Smooth muscle cell (in vitro differentiated cells): ENCODE data around the gene AVPR1A. TPM values are rescaled to one million over a fixed set of nuclear protein-coding genes. Genes with fewer than 3 reads are reported as not detected.
A peak's percentile ranks its signal among the peaks of the same experiment; 100 is the strongest.

Experiments used
- DNase-seq: peaks from one replicate; lab custom pipeline; 2025; ENCODE audit not compliant: unreplicated experiment; lab: John Stamatoyannopoulos, UW
- H2AFZ ChIP-seq: fragments of 200-600 bp; sonication (generic); 2 replicates; pipeline ENCODE4 v1.6.0; 2016; ENCODE audit warnings: antibody characterized with exemption, low read depth, mild to moderate bottlenecking
- H3F3A ChIP-seq: fragments of 200-600 bp; sonication (generic); 2 replicates; pipeline ENCODE4 v1.6.0; 2017; ENCODE audit warnings: antibody characterized with exemption, low read depth
- H3K27ac ChIP-seq: fragments of 200-600 bp; sonication (generic); 2 replicates; pipeline ENCODE4 v1.5.1; 2016; ENCODE audit warnings: low read depth, mild to moderate bottlenecking
- H3K27me3 ChIP-seq: fragments of 200-600 bp; sonication (generic); 2 replicates; pipeline ENCODE4 v1.6.1; 2016; ENCODE audit warnings: low read depth, mild to moderate bottlenecking
- H3K36me3 ChIP-seq: fragments of 200-600 bp; sonication (generic); 2 replicates; pipeline ENCODE4 v1.5.1; 2016; ENCODE audit warnings: low read depth
- H3K4me1 ChIP-seq: fragments of 200-600 bp; sonication (generic); 2 replicates; pipeline ENCODE4 v1.5.1; 2016; ENCODE audit warnings: low read depth
- H3K4me2 ChIP-seq: fragments of 200-600 bp; sonication (generic); 2 replicates; pipeline ENCODE4 v1.6.0; 2016; ENCODE audit warnings: mild to moderate bottlenecking
- H3K4me3 ChIP-seq: fragments of 200-600 bp; sonication (generic); 2 replicates; pipeline ENCODE4 v1.5.1; 2016; ENCODE audit warnings: mild to moderate bottlenecking
- H3K79me2 ChIP-seq: fragments of 200-600 bp; sonication (generic); 2 replicates; pipeline ENCODE4 v1.6.0; 2016; ENCODE audit warnings: low read depth, mild to moderate bottlenecking
- H3K9ac ChIP-seq: fragments of 200-600 bp; sonication (generic); 2 replicates; pipeline ENCODE4 v1.6.0; 2016; ENCODE audit warnings: low read depth
- H3K9me3 ChIP-seq: fragments of 200-600 bp; sonication (generic); replicated peaks from 2 replicates; pipeline ENCODE4 v1.5.1; 2016; ENCODE audit warnings: low read depth
- H4K20me1 ChIP-seq: fragments of 200-600 bp; sonication (generic); 2 replicates; pipeline ENCODE4 v1.6.0; 2016; ENCODE audit warnings: low read depth
- CTCF ChIP-seq: fragments of 200-600 bp; sonication (generic); IDR thresholded peaks from 2 replicates; pipeline ENCODE4 v1.5.1; 2017; ENCODE audit warnings: borderline replicate concordance, mild to moderate bottlenecking, antibody characterized with exemption; ENCODE audit not compliant: insufficient read depth, poor library complexity, severe bottlenecking
- WGBS: methylation state at CpG from one replicate; pipeline ENCODE4 v1.1.7; 2016; ENCODE audit warnings: low lambda C conversion rate; 5-methylcytosine and 5-hydroxymethylcytosine counted together
- polyA plus RNA-seq: library from polyadenylated mRNA; unstranded; fragments of >200 nt; fragmentation: Nextera tagmentation; extraction: Ambion mirVana; gene quantifications from 2 replicates; pipeline ENCODE4 v1.2.1, GENCODE V29; 2016
- total RNA-seq: library from RNA; depleted of rRNA; stranded (reverse); fragments of >200 nt; gene quantifications from 2 replicates; pipeline ENCODE4 v1.2.3, GENCODE V29; 2014

AVPR1A gene
- total and polyA plus RNA-seq, 2 experiments from 2014 or later, result not detected

GRCh38 chr12:63155375-63155774, 4.4 kb upstream of the AVPR1A start:
- Histone ChIP-seq H3K4me3 (no peak overlapping the region), H3K9ac (no peak overlapping the region), H3K36me3 (no peaks in the 10 kb centered on the region), H3K27me3 (peaks cover 34% of the 10 kb centered on the region), H4K20me1 (no peaks in the 10 kb centered on the region), H3K4me2 (no peak overlapping the region), H3K9me3 (no peaks in the 10 kb centered on the region), H3F3A (no peaks in the 10 kb centered on the region), H2AFZ (no peak overlapping the region), H3K79me2 (no peaks in the 10 kb centered on the region), H3K4me1 (peaks cover 11% of the 10 kb centered on the region), H3K27ac (no peak overlapping the region)
- WGBS, result 71% methylated on average over 2 of the region's 2 CpGs
- no peak for DNase-seq
- TF ChIP-seq CTCF, result no peak

DNA sequence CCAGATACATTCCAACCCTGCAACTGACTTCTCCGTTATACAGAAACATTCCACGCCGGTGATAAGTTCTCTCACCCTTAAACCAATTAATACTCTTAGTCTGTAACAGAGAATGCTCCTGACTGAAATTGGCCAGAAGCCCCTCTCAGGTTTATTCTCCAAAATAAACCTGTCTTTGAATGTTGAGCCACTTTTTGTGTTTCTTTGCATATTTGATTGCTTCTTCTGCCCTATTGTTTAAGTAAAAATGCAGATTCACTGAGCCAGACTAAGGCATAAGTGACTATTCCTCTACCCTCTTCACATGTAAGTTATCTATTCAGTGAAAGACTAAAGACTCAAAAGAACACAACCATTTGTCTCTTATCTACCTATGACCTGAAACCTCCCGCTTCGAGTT, 3.6 kb upstream of the AVPR1A start:
- Histone ChIP-seq H3K9me3 (no peaks in the 10 kb centered on the region), H3K36me3 (no peaks in the 10 kb centered on the region), H3F3A (no peaks in the 10 kb centered on the region), H3K4me1 (peaks cover 11% of the 10 kb centered on the region), H3K9ac (no peak overlapping the region), H2AFZ (no peak overlapping the region), H4K20me1 (no peaks in the 10 kb centered on the region), H3K4me2 (no peak overlapping the region), H3K27ac (no peak overlapping the region), H3K27me3 (peaks cover 42% of the 10 kb centered on the region), H3K79me2 (no peaks in the 10 kb centered on the region), H3K4me3 (no peak overlapping the region)
- DNase-seq, result no peak
- TF ChIP-seq CTCF, result no peak
- 92% methylated on average over 5 of the region's 5 CpGs for WGBS

DNA sequence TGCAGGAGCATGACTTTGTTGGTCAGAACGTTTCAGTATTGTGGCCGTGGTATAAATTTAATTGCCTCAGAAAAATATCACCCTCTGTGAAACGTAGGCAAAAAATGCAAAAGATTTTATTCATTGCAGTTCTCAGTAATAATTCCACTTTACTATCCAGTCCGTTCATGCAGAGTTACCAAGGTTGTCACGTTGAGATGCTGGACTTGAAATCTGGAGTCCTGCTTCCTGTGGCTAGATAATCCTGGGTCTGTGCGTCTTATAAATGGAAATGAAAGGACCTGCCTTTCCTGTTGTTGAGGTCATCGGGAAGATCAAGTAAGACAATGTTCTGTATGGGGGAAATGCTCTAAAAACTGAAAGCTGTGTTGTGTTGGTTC, 1.3 kb upstream of the AVPR1A start:
- Histone ChIP-seq H4K20me1 (no peaks in the 10 kb centered on the region), H3K79me2 (no peaks in the 10 kb centered on the region), H3K27me3 (peaks cover 58% of the 10 kb centered on the region), H3K4me2 (peak overlapping the region; percentile 85), H3F3A (no peaks in the 10 kb centered on the region), H3K4me3 (no peak overlapping the region), H3K9ac (no peak overlapping the region), H3K36me3 (no peaks in the 10 kb centered on the region), H3K4me1 (peaks cover 11% of the 10 kb centered on the region), H3K9me3 (no peaks in the 10 kb centered on the region), H2AFZ (no peak overlapping the region), H3K27ac (no peak overlapping the region)
- no peak for TF ChIP-seq CTCF
- no peak for DNase-seq
- 26% methylated on average over 7 of the region's 7 CpGs for WGBS

DNA sequence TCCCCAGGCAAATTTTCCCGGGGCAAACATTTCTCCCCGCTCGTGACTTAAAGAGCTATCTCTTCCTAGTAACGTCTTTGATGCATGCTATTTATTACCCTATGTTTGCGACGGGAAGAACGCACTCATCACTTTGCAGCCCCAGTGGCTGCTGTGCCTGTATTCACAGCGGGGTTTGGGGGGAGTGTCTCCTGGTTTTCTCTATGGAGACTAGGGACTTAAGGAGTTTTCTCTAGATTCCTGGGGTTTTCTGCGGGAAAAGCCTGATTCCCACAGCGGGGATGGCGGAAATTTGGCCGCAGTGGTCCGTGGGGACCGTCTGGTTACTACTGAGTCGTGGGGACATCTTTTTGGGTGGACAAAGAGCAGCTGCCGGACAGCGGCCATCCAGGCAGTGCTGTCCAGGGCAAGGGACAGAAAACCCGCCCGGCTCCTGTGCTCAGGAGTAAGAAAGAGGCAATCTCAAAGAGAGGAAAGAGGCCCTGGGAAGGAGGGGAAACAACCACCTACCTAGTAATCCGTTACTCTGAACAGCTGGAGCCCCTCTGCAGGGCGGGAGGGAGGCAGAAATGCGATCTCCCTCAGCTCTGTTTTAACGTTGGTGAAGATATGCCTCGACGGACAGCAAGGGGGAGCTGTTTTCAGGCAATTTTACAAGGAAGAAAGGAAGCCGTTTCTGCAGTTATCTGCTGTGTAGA, 771 bp upstream of the AVPR1A start:
- H3K27ac ChIP-seq, result no peak overlapping the region
- TF ChIP-seq CTCF, result peak; percentile 82
- no peaks in the 10 kb centered on the region for H4K20me1 ChIP-seq
- no peaks in the 10 kb centered on the region for H3K36me3 ChIP-seq
- H3K4me1 ChIP-seq, result peaks cover 11% of the 10 kb centered on the region
- peak overlapping the region; percentile 76 for H2AFZ ChIP-seq
- peak overlapping the region; percentile 44 for H3K4me3 ChIP-seq
- DNase-seq, result no peak
- H3K79me2 ChIP-seq, result no peaks in the 10 kb centered on the region
- H3K9ac ChIP-seq, result no peak overlapping the region
- WGBS, result 4% methylated on average over 26 of the region's 26 CpGs
- H3K9me3 ChIP-seq, result no peaks in the 10 kb centered on the region
- peaks cover 64% of the 10 kb centered on the region for H3K27me3 ChIP-seq
- no peaks in the 10 kb centered on the region for H3F3A ChIP-seq
- peak overlapping the region; percentile 85 for H3K4me2 ChIP-seq
